SK-N-MC (cell line): ENCODE results near the gene CLSTN3.

Experiments
- EZH2 ChIP-seq: fragments of 200-600 bp; sonication (generic); IDR thresholded peaks from one replicate; pipeline ENCODE4 v1.6.1; 2017; ENCODE audit warnings: antibody characterized with exemption
- POLR2AphosphoS5 ChIP-seq: IDR thresholded peaks from 2 replicates; pipeline ENCODE4 v1.6.1; 2012; ENCODE audit warnings: mild to moderate bottlenecking, low read depth, low read length, borderline replicate concordance

DNA sequence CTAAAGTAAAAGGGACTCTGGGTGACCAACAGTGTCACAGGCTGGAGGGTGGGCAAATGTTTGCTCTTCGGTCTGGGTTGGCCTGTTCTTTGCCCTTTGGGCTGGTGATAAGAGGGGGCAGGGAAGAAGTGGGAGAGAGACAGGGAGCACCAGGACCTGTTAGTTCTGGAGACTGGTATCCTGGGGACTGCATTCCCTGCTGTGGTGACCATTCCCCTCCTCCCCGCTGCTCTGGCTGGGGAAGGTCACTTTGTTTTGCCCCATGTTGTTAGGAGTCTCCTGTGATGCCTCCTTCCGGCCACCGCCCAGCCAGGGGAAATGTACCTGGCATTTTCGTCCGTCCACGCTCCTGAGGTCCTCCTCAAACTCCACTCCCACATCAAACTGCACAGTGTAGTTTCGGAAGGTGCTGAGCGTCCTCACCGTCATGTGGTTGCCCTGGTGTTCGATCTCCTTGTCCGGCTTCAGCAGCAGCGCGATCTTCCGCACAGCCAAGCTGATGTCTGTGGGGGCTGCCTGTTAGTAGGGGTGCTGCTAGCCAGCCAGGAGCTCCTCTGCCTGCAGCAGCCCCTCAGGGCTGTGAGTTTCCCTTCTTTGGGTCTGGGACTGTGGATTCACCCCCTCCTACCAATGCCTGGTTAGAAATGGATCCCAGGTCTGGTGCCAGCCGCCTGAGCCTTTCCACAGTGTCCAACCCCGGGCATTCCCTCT is 2.1 kb upstream of the CLSTN3 start:
- TF ChIP-seq POLR2AphosphoS5: no peak
- TF ChIP-seq EZH2: no peak
